HG03045 (cell line): ENCODE data around the gene RCL1.
"Not testable (repeated sequence)": the region's sequence is repeated elsewhere in the genome, so short reads cannot be mapped to it uniquely, and the experiment has no call there.

Experiments used
- ATAC-seq: cut with Tn5 transposase; IDR thresholded peaks from one replicate; pipeline ENCODE4 v1.9.1; 2021; ENCODE audit warnings: mild to moderate bottlenecking, moderate library complexity; ENCODE audit not compliant: unreplicated experiment

The RCL1 gene, protein sequence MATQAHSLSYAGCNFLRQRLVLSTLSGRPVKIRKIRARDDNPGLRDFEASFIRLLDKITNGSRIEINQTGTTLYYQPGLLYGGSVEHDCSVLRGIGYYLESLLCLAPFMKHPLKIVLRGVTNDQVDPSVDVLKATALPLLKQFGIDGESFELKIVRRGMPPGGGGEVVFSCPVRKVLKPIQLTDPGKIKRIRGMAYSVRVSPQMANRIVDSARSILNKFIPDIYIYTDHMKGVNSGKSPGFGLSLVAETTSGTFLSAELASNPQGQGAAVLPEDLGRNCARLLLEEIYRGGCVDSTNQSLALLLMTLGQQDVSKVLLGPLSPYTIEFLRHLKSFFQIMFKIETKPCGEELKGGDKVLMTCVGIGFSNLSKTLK

DNA sequence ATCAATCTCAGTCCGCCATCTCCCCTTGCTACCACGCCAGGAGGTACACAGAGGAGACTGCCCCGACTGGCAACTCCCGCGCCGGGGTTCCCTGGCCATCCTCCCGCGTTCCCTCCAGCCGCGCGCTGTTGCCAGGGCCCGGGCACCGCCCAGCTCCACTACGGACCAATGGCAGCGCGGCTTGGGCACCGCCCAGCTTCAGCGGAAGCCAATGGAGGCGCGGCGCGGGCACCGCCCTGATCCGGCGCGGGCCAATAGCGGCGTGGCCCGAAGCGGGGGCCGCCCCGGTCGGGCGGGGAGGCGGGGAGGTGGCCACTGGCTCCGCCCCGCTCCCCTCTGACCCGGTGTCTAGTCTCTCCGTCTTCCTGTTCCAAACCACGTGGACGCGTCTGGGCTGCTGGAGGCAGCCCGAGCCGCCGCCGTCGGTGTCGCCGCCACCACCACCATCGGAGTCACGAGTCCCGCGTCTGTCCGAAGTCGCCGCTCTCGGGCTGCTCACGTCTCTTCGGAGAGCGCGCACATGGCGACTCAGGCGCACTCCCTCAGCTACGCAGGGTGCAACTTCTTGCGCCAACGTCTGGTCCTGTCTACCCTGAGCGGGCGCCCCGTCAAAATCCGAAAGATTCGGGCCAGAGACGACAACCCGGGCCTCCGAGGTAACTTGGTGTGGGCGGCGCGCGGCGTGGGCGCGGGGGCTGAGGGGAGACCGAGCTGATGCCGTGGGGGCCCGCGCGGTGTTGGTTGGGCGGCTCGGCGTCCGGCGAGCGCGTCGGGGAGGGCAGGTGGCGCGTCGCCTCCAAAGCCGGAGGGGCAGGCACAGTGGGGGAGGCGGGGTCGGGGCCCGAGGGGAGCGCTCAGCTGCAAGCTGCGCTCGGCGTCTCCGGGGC lies at the start of gene RCL1:
Gene RCL1, plus strand, starts transcription at position 373 of the 887 bp plus-strand sequence. Its CDS starts 148 bp downstream, at position 521.
- ATAC-seq, result peak; percentile 98

DNA sequence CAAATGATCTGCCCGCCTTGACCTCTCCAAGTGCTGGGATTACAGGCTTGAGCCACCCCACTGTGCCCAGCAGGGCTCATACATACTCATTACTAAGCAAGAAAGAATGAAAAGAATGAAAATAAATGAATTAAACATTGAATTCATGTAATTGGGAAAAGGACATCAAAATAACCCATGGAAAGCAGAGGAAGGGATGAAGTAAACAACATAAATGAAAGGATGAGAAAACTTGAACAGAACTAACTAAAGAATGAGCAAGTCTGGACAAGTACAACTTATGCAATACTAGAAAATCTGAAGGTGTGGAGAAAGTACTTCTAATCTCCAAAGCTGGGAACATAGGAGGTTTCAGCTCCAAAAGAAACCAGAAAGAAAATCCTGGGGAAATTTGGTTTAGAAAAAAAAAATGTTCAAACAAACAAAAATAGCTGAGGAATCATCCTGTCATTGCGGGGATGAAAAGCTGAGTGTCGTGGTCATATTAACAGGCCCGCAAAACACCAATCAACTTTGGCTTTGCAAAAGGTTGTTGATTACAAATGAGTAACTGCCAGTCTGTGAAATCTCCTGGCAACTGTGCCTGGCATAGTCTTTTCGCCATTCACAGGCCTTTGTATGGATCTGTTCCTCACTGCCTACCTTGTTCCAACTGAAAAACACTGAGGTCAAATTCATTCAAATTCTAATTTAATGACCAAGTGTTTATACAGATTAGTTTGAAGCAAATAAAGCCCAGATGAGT lies 49.4 kb upstream of the RCL1 start:
- ATAC-seq, result no peak

DNA sequence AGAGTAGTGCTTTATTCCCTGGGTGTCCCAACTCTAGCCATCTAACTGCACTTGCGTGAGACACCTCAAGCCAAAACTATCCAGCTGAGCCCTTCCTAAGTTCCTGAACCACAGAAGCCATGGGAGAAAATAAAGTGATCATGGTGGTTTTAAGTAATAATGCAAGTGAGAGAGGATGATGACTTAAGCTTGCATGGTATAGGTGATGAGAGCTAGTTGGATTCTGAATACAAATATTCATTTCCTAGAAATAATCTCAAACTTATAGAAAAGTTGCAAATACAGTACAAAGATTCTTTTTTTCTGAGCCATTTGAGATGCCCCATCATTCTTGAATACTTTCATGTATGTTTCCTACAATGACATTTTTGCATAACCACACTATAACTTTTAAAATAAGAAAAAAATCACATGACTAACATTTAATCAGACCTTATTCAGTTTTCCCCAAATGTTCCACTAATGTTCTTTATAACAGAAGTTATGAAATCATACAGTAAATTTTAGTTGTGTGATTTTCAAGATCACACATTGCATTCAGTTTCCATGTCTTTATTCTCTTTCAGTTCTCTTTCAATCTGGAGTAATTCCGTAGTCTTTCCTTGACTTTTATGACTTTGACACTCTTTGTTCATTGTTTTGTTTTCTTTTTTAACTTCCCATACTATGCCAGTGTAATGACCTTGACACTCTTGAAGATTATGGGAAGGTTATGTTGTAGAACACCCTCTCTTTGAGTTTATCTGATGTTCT lies 46.3 kb upstream of the RCL1 start:
- ATAC-seq, result no peak

DNA sequence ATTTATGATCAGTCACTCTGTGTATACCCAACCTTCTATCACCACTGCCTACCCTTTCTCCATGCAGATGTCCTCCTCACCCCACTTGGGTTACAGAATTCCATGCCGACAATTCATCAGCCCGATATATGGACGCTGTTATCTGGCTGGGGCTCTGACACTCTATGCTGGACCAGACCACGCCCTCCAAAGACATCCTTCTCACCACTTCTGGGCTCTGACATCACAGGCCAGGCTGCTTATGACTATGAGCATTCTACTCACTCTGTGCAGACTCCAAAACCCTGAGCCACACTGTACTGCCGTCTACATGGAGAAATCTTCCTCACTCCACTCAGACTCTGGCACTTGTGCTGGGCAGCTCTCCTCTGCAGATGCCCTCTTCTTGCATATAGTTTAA lies 44.1 kb upstream of the RCL1 start:
- ATAC-seq, result no peak

DNA sequence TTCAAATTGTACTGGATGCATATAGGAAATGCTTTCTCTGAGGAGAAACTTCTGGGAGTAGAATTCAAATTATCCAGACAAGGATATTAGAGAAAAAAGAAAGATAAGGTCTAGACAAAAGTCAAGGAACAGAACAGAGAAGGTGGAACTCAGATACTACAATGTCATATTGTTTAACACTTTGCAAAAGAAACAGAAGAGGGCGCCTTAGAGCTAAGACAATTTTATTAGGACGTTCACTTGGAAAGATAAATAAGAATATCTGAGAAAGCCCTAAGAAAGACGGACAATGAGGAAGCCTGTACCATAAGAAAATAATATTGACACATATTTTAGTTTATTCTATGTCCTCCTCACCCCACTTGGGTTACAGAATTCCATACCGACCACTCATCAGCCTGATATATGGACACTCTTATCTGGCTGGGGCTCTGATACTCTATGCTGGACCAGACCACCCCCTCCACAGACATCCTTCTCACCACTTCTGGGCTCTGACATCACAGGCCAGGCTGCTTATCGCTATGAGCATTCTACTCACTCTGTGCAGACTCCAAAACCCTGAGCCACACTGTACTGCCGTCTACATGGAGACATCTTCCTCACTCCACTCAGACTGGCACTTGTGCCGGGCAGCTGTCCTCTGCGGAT lies 42.6 kb upstream of the RCL1 start:
- ATAC-seq, result no peak

DNA sequence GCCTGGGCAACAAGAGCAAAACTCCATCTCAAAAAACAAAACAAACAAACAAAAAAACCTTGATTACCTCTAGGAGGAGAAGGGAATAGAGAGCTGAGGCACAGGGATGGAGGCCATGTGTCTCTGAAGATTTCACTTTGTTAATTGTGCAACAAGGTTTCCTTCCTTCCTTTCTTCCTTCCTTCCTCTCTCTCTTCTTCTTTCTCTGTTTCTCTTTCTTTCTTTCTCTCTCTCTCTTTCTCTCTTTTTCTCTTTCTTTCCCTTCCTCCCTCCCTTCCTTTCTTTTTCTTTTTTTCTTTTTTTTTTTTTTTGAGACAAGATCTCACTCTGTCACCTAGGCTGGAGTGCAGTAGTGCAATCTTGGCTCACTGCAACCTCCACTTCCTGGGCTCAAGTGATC lies 38.2 kb upstream of the RCL1 start:
- not testable (repeated sequence) for ATAC-seq

DNA sequence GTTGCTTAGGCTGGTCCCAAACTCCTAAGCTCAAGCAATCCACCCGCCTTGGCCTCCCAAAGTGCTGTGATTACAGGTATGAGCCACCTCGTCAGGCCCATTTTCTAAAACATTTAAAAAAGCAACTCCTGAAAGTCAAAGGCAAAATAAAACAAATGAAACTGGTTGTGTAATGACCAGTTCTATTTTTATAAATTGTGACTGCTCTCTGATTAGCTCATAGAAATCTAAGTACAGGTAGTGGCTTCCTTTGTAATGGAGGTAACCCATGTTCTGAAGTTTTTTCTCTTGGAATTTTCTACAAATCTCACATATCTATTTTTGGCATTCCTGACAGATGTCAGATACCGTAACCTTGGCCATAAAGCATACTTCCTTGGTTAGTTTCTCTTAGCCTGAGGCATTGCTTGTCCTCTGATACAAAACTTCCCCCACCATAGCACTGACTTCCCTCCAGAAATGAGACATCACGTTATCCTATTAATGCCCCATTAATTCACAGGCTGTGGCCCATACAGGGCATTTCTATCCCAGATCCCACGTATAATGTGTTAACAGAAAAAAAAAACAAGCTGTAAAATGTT lies 37.6 kb upstream of the RCL1 start:
- ATAC-seq, result no peak

DNA sequence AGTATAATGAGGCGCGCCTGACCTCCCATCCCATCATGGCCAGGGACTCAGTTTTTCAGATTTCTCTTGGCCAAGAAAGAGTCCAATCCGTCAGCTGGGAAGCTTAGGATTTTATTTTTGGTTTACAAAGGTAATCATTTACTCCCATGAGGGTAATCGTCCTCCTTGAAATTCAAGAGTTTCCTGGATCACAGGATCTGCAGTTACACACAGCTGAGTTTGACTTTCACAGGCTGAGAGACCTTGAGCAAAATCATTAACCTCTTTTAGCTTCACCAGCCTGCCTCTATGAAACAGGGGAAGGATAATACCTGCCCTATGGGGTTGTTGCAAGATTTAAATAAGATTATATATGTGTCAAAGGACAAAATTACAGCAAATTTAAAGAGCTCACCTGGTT lies 36.3 kb upstream of the RCL1 start:
- ATAC-seq, result no peak

DNA sequence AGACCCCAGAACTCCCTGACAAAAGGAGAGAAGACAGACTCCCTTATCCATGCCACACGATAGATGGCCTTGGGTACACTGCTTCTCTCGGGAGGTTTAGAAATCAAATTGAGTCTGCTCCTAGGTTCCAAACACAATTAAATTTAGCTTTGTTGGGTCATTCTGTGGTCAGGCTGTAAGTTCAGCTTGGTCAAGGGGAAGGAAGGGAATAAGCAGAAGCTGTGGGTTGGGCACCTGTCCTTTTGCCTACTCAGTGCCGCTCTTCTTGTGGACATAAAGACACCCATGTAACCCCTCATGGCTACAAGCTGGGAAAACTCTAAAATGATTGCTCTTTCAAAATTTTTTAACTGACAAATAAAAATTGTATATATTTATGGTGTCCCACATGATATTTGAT lies 32.6 kb upstream of the RCL1 start:
- no peak for ATAC-seq

DNA sequence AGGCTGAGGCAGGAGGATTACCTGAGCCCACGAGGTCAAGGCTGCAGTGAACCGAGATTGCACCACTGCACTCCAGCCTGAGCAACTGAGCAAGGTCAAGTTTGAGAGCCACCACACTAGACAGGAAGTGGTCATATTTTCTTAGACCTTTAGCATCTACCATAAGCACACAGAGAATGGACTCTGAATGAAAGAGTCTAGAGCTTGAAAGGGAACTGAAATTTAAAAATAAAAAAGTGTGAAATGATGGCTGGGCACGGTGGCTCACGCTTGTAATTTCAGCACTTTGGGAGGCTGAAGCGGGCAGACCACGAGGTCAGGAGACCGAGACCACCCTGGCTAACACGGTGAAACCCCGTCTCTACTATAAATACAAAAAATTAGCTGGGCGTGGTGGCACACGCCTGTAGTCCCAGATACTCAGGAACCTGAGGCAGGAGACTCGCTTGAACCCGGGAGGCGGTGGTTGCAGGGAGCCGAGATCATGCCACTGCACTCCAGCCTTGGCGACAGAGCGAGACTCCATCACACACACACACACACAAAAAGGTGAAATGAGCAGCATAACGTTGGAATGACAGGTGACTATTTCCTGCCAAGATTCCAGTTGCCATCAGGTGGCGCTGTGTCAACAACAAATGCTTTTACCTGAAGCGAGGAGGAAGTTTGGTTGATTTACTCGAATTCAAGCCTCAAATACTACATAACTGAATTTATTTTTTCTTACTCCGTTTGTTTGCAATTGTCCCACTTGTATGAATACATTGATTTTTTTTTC lies 30.4 kb upstream of the RCL1 start:
- peak; percentile 67 for ATAC-seq

DNA sequence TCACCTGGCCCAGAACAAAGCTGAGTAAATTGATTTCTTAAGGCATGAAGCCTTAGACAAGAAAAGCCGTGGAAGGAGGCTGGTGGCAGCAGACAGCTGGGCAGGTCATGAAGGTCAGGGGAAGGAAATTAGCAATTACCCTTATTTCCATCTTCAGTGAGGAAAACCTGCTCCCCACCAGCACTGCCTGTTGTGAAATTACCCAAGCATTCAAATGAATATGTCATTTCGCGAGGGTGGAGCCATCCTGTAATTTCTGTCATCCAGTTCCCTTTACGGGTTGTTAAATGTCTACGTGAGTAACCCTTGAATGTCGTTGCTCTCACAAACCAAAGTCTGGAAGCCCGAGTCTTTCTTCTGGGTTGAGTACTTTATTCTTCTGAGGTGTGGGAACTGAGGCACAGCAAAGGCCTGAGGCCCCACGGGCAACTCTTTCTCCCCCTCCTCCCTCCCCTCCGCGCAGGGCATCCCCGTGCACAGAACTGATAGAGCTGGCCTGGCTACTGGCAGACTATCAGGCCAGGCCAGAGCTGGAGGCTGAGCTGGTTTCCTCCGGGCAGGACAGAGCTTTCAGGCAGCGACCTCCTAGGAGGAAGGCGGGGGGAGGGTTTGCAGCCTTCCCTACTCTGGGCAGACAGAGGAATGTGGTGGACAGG lies 29.7 kb upstream of the RCL1 start:
- ATAC-seq, result peak; percentile 24

DNA sequence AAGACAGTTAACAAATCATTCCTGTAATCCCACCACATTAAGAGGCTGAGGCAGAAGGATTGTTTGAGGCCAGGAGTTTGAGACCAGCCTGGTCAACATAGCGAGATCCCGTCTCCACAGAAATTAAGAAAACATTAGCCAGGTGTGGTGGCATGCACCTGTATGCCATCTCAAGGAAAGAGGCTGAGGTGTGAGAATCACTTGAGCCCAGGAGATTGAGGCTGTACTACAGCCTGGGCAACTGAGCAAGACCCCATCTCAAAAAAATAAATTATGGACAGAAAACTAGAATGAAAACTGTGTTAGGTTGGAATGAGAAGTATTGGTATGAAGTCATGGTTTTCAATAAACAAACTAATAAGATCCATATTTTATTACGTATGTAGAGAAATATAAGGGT lies 28.7 kb upstream of the RCL1 start:
- no peak for ATAC-seq

DNA sequence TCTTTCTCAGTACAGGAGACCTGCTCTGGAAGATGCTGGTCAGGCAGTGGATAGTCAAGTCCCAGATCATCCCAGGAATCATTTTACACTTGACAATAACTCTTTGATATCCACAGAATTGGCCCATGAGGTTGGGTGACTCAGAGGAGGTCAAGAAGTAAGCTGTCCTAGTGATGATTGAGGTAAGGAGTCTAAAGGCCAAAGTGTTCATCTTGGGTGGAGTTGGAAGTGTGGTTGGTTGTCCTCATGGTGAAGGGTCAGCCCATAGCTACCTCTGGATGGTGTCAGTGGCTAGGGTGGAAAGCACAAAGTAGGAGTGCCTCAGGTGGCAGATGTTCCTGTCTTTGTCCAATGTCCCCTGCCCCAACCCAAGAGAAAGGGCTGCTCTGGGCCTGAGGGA lies 24.1 kb upstream of the RCL1 start:
- ATAC-seq, result no peak

DNA sequence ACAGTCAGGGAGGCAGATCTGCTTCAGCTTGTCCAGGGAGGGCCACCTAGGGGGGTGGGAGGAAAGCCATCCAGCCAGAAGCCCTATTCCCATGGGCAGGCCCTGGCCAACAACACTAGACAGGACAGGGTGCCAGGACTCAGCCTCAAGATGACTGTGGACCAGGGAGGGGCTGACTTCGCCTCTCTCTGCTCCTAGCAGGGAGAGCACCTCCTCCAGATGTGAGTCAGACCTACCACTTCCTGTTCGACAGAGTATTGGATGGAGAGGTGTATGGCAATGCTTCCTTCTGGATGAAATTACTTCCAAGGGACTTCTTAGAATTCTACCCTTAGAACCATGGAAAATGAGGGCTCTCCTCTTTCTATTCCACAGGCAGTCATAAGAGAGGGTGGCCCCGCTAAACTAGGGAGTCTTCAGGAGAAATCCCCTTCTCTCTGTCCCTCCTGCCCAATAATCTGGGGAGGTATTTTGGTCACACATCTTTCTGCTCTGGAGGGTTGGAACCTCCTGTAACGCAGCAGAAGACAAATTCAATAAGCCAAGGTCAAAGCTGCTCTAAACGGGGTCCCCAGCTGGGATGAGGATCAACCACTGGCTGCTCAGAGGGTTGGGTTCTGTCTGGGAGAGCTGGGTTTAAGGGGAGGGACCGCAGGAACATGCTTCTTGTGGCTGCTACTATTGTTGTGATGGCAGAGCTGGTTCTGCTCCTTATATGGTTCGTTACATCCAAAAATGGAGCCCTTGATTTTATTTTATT lies 23.2 kb upstream of the RCL1 start:
- ATAC-seq, result peak; percentile 53

DNA sequence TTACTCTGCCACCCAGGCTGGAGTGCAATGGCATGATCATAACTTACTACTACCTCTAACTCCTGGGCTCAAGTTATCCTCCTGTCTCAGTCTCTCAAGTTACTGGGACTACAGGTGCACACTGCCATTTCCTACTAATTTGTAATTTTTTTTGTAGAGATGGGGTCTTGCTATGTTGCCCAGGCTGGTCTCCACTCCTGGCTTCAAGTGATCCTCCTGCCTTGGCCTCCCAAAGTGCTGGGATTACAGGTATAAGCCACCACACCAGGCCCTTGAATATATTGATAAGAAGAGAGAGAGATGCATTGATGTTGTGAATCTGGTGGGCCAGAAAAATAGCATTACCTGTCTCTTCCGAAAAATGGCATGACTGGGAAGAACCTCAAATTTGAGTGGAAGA lies 21.0 kb upstream of the RCL1 start:
- no peak for ATAC-seq

DNA sequence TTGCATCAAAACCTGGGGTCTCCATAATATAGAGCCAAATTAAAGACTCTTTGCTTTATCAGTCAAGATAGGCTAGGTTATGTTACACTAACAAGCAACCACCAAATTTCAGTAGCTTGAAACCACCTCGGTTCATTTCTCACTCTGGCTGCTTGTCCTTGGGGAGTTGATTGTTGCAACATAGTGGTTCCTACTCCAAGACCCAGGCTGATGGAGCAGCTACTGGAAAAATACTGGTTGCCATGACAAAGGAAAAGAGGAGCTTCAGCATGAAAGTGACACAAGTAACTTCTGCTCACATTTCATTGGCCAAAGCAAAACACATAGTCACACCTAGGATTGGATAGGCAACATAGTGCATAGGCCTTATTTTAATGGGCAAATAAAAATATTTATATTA lies 18.5 kb upstream of the RCL1 start:
- ATAC-seq, result no peak

DNA sequence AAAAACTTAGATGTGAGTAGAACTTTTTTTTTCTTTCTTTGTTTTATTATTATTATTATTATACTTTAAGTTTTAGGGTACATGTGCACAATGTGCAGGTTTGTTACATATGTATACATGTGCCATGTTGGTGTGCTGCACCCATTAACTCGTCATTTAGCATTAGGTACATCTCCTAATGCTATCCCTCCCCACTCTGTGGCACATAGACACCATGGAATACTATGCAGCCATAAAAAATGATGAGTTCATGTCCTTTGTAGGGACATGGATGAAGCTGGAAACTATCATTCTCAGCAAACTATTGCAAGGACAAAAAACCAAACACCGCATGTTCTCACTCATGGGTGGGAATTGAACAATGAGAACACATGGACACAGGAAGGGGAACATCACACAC lies 17.8 kb upstream of the RCL1 start:
- not testable (repeated sequence) for ATAC-seq

DNA sequence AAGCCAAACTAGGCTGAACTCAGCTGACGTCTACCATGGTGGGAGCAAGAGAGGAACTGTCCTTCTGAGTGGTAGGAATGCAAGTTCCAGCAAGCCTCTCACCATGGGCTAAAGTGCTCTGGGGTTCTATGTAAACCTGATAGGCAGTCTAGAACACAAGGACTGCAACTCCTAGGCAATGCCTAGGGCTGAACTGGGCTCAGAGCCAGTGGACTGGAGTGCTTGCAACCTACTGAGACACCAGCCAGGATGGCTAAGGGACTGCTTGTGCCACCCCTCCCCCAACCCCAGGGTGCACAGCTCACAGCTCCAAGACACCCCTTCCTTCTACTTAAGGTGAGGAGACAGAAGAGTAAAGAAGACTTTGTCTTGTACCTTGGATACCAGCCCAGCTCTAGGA lies 12.1 kb upstream of the RCL1 start:
- ATAC-seq, result no peak
